Mucosa of descending colon (tissue), 3 donors: ENCODE results near the gene TNS1. TPM values are rescaled to one million over a fixed set of nuclear protein-coding genes. Genes with fewer than 3 reads are reported as not detected.

Experiments
- ATAC-seq: fragments of 200-7000 bp; cut with Tn5 transposase; one replicate; pipeline ENCODE4 v1.9.1; 2020; ENCODE audit warnings: mild to moderate bottlenecking, moderate library complexity
- DNase-seq, 3 donors: peaks; one replicate each; pipeline ENCODE4 v3.0.0-alpha.2; 2020
- H3K36me3 ChIP-seq: fragments of 200-600 bp; one replicate; pipeline ENCODE4 v1.8.0; 2021; ENCODE audit warnings: low read depth, mild to moderate bottlenecking
- H3K4me1 ChIP-seq: fragments of 200-600 bp; one replicate; pipeline ENCODE4 v1.8.0; 2021; ENCODE audit warnings: low read depth, mild to moderate bottlenecking
- H3K4me3 ChIP-seq: fragments of 200-600 bp; one replicate; pipeline ENCODE4 v1.8.0; 2021; ENCODE audit warnings: mild to moderate bottlenecking
- H3K9me3 ChIP-seq: fragments of 200-600 bp; one replicate; pipeline ENCODE4 v1.8.0; 2021; ENCODE audit warnings: mild to moderate bottlenecking
- CTCF ChIP-seq: fragments of 200-600 bp; IDR thresholded peaks from one replicate; pipeline ENCODE4 v1.8.0; 2022; ENCODE audit warnings: antibody characterized with exemption, mild to moderate bottlenecking
- intact Hi-C, 2 donors: fragments of 100-400 bp; cut with DNase I in 1 of 2; cut with micrococcal nuclease in 1 of 2; formaldehyde crosslinking; loops; one replicate each; pipeline versions ENCODE4 v1.11.0 to v1.11.1; 2022; cut with DNase I, micrococcal nuclease
- total RNA-seq, 3 donors: library from RNA; stranded (reverse); fragmentation: NEBNext Ultra II Directional in 2 of 3; extraction: Animal tissue kit (Norgen Biotek cat#: 25700) in 2 of 3; gene quantifications; one replicate each; pipeline versions ENCODE4 v1.2.1 to v1.2.4, GENCODE V29; 2021 to 2023
- donor health status: DM: no; HTN: no; CAD: no; lungs with moderate emphysema.
- donor health status: DM: no; HTN: no; CAD: no.
- donor health status: DM: no; HTN: yes; CAD: no.

Gene TNS1
- total RNA-seq, 3 donors from 2014 or later = 43.8 to 1,458 (median 121) TPM

GRCh38 chr2:217913436-217913835, 89.4 kb downstream of the TNS1 start:
- ATAC-seq (peak; percentile 31), DNase-seq (no peak)
- intact Hi-C loops = no loop called here
- H3K9me3 ChIP-seq = no peaks in the 10 kb centered on the region
- no peaks in the 10 kb centered on the region for H3K36me3 ChIP-seq
- no peak overlapping the region for H3K4me3 ChIP-seq
- no peak for TF ChIP-seq CTCF
- peaks cover 11% of the 10 kb centered on the region for H3K4me1 ChIP-seq

- H3K4me1 ChIP-seq = peaks cover 11% of the 10 kb centered on the region
- no peak overlapping the region for H3K4me3 ChIP-seq
- intact Hi-C loops = no loop called here
- no peaks in the 10 kb centered on the region for H3K36me3 ChIP-seq
- no peak for DNase-seq
- no peak for ATAC-seq
- TF ChIP-seq CTCF = no peak
- no peaks in the 10 kb centered on the region for H3K9me3 ChIP-seq
Measured at GRCh38 chr2:217912098-217913024, 90.4 kb downstream of the TNS1 start.

- DNase-seq (no peak), ATAC-seq (no peak)
- Histone ChIP-seq H3K36me3 (no peaks in the 10 kb centered on the region), H3K9me3 (no peaks in the 10 kb centered on the region), H3K4me1 (peaks cover 11% of the 10 kb centered on the region), H3K4me3 (no peak overlapping the region)
- TF ChIP-seq CTCF = no peak
- intact Hi-C loops = no loop called here
Measured at GRCh38 chr2:217911283-217912097, 91.3 kb downstream of the TNS1 start.

GRCh38 chr2:217910875-217911212, 92.0 kb downstream of the TNS1 start:
- H3K4me1 ChIP-seq = peaks cover 11% of the 10 kb centered on the region
- no peak overlapping the region for H3K4me3 ChIP-seq
- ATAC-seq (no peak), DNase-seq (no peak)
- intact Hi-C loops = no loop called here
- TF ChIP-seq CTCF = no peak
- no peaks in the 10 kb centered on the region for H3K9me3 ChIP-seq
- no peaks in the 10 kb centered on the region for H3K36me3 ChIP-seq

- Histone ChIP-seq H3K36me3 (no peaks in the 10 kb centered on the region), H3K9me3 (no peaks in the 10 kb centered on the region), H3K4me3 (no peak overlapping the region), H3K4me1 (peaks cover 23% of the 10 kb centered on the region)
- DNase-seq (no peak), ATAC-seq (no peak)
- no peak for TF ChIP-seq CTCF
- intact Hi-C loops = no loop called here
Measured at GRCh38 chr2:217909156-217909820, 93.5 kb downstream of the TNS1 start.
